Uterus (tissue), 4 donors: Measurements from ENCODE around the gene SYN1. TPM values are rescaled to one million over a fixed set of nuclear protein-coding genes. Genes with fewer than 3 reads are reported as not detected.

Source experiments
- DNase-seq, 2 donors: peaks; one replicate each; pipeline ENCODE4 v3.0.0-alpha.2; 2019 to 2020
- H3K27ac ChIP-seq, 2 donors: fragments of 200-600 bp; sonication (generic); 1 replicate in 1 of 2; 2 replicates in 1 of 2; pipeline ENCODE4 v1.5.1; 2016 to 2018
- H3K27me3 ChIP-seq, 2 donors: fragments of 200-600 bp; sonication (generic); one replicate each; pipeline ENCODE4 v1.5.1; 2018 to 2019; ENCODE audit warnings: control low read depth in 1 of 2
- H3K36me3 ChIP-seq, 2 donors: fragments of 200-600 bp; sonication (generic); one replicate each; pipeline ENCODE4 v1.5.1; 2019; ENCODE audit warnings: control low read depth in 1 of 2
- H3K4me1 ChIP-seq, 2 donors: fragments of 200-600 bp; sonication (generic); one replicate each; pipeline ENCODE4 v1.5.1; 2018 to 2019; ENCODE audit warnings: control low read depth in 1 of 2
- H3K4me3 ChIP-seq, 2 donors: fragments of 200-600 bp; sonication (generic); 1 replicate in 1 of 2; 2 replicates in 1 of 2; pipeline ENCODE4 v1.5.1; 2018 to 2019; ENCODE audit warnings: mild to moderate bottlenecking in 1 of 2
- H3K9me3 ChIP-seq, 2 donors: fragments of 200-600 bp; sonication (generic); one replicate each; pipeline ENCODE4 v1.5.1; 2019; ENCODE audit warnings: control low read depth in 1 of 2
- POLR2A ChIP-seq, 2 donors: fragments of 450-650 bp; IDR thresholded peaks; one replicate each; pipeline ENCODE4 v1.6.1; 2016; ENCODE audit warnings: antibody characterized with exemption in 2 of 2, mild to moderate bottlenecking in 1 of 2, moderate library complexity in 1 of 2
- intact Hi-C: fragments of 100-400 bp; cut with DNase I; formaldehyde crosslinking; loops from one replicate; pipeline ENCODE4 v1.15.1; 2023; ENCODE audit warnings: low total_unique reads
- total RNA-seq, 4 donors: library from RNA; depleted of rRNA in 3 of 4; stranded (reverse); fragments of >200 nt in 3 of 4; gene quantifications; one replicate each; pipeline versions ENCODE4 v1.1.0 to v1.2.4, GENCODE V29; 2014 to 2023
- TF ChIP-seq, protein P1 (sequence below), 4 experiments: fragments of 200-600 bp in 2 of 4; fragments of 450-650 bp in 2 of 4; sonication (generic) in 2 of 4; IDR thresholded peaks; one replicate each; pipeline ENCODE4 v1.5.1; 2016 to 2019; ENCODE audit warnings: antibody characterized with exemption in 4 of 4, mild to moderate bottlenecking in 2 of 4, moderate library complexity in 1 of 4
- donor health status: DM: yes; HTN: yes; CAD: no.

The SYN1 gene
- total RNA-seq, 4 donors from 2014 or later: 1.2 to 1.5 TPM; not detected in 2

DNA sequence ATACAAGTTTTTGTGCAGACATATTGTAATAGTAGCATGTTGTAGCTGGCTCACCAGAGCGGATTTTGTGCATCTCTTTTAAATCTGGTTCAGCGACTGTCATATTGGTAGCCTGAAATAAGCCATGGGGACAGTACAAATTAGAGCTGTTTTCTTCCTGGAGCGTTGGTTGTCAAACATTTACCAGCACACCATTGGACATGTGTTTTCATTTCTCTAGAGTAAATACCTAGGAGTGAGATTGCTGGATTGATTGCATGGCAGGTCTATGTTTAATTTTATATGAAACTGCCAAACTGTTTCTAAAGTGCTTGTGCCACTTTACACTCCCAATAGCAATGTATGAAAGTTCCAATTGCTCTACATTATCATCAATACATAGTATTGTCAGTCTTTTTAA is 61.2 kb downstream of the SYN1 start:
- H3K9me3 ChIP-seq: no peaks in the 10 kb centered on the region
- no peak for DNase-seq
- H3K27ac ChIP-seq: no peak overlapping the region
- intact Hi-C loops: no loop called here
- no peaks in the 10 kb centered on the region for H3K27me3 ChIP-seq
- no peaks in the 10 kb centered on the region for H3K36me3 ChIP-seq
- H3K4me3 ChIP-seq: no peak overlapping the region
- H3K4me1 ChIP-seq: no peaks in the 10 kb centered on the region
- TF ChIP-seq, protein P1, sequence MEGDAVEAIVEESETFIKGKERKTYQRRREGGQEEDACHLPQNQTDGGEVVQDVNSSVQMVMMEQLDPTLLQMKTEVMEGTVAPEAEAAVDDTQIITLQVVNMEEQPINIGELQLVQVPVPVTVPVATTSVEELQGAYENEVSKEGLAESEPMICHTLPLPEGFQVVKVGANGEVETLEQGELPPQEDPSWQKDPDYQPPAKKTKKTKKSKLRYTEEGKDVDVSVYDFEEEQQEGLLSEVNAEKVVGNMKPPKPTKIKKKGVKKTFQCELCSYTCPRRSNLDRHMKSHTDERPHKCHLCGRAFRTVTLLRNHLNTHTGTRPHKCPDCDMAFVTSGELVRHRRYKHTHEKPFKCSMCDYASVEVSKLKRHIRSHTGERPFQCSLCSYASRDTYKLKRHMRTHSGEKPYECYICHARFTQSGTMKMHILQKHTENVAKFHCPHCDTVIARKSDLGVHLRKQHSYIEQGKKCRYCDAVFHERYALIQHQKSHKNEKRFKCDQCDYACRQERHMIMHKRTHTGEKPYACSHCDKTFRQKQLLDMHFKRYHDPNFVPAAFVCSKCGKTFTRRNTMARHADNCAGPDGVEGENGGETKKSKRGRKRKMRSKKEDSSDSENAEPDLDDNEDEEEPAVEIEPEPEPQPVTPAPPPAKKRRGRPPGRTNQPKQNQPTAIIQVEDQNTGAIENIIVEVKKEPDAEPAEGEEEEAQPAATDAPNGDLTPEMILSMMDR (IDR thresholded peaks at IDR 0.05): no peak
- no peak for TF ChIP-seq POLR2A (IDR thresholded peaks at IDR 0.05)

DNA sequence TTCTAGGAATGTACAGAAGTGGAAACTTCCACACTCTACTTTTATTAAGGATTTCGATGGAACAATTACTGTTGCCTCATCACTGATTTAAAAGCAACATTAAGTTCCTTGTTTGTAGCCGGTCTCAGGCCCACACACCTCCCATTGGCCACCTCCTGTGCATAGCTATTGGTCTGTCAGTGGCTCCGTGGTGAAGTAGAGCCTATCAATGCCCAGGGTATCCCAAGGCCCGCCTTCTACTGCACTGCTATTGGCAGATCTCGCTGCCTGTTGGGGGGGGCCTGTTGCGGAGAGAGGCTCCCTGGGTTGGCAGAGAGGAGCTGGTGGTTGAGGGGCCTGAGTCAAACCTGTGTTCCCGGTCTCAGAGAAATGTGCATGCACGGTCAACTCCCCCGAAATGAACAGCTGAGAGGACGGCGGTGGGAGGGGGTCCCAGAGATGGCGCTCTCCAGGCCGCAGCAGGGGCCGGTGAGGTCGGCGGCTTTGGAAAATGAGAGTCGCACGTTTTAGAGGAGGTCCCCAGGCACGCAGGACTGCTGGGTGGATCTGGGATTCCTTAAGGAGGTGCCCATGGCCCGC is 63.5 kb downstream of the SYN1 start:
- H3K27me3 ChIP-seq: no peaks in the 10 kb centered on the region
- peak overlapping the region; percentile 88 to 92 for H3K27ac ChIP-seq
- H3K4me3 ChIP-seq: peak overlapping the region; percentile 41 to 42
- no peaks in the 10 kb centered on the region for H3K4me1 ChIP-seq
- intact Hi-C loops: no loop called here
- H3K9me3 ChIP-seq: no peaks in the 10 kb centered on the region
- peak; percentile 87 to 94 for DNase-seq
- TF ChIP-seq POLR2A (IDR thresholded peaks at IDR 0.05): peak; percentile 68 to 70
- TF ChIP-seq, protein P1 (IDR thresholded peaks at IDR 0.05): no peak
- H3K36me3 ChIP-seq: no peaks in the 10 kb centered on the region

DNA sequence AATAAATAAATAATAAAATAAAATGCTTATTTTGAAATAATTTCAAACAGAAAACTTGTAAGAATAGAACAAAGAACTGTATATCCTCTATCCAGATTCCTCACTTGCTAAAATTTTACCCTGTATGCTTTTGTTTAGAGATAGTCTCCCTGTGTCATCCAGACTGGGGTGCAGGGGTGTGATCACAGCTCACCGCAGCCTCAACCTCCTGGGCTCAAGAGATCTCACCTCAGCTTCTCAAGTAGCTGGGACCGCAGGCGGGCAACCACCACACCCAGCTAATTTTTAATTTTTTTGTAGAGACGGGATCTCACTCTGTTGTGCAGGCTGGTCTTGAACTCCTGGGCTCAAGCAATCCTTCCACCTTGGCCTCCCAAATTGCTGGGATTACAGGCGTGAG is 76.2 kb downstream of the SYN1 start:
- Histone ChIP-seq H3K27ac (no peak overlapping the region), H3K36me3 (no peaks in the 10 kb centered on the region)
- intact Hi-C loops: no loop called here

DNA sequence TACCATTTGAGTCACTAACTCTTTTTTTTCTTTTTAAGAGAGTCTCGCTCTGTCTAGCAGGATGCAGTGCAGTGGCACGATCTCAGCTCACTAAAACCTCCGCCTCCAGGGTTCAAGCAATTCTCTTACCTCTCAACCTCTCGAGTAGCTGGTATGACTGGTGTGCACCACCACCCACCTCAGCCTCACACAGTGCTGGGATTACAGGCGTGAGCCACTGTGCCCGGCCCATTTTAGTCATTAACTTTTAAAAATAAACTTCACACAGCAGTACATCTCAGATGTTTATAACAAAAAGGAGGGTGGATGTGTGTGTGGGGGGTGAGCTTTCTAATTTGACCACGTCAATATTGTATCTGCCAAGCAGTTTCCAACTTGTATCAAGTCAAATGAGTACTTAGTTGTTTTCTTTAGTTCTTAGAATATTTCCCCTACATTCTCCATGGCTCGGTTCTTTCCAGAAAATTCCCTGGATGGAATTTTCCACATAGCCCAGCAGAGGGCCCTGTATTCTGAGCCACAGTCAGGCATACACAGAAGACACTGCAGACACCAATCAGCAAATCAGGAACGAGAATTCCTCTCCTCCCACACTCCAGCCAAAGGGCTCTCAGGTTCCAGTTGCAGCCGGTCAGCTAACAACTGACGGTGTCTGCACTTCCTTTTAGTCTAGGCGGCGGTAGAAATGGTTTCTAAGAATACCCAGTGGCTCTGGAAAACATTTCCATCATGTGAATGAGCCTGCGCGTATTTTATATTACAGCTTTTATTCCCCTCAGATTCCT is 78.7 kb downstream of the SYN1 start:
- peak overlapping the region; percentile 71 to 90 for H3K27ac ChIP-seq
- intact Hi-C loops: no loop called here
- no peaks in the 10 kb centered on the region for H3K36me3 ChIP-seq
- DNase-seq: peak; percentile 73 to 86
- TF ChIP-seq, protein P1 (IDR thresholded peaks at IDR 0.05): peak; percentile 48 to 72 (median 60)
- TF ChIP-seq POLR2A (IDR thresholded peaks at IDR 0.05): peak; percentile 12 to 44
- H3K9me3 ChIP-seq: no peaks in the 10 kb centered on the region
- no peaks in the 10 kb centered on the region for H3K27me3 ChIP-seq
- no peak overlapping the region for H3K4me3 ChIP-seq
- H3K4me1 ChIP-seq: no peaks in the 10 kb centered on the region

More for the DNA sequence above, 76.2 kb downstream of the SYN1 start:
- Histone ChIP-seq H3K4me1 (no peaks in the 10 kb centered on the region), H3K27me3 (no peaks in the 10 kb centered on the region), H3K9me3 (no peaks in the 10 kb centered on the region), H3K4me3 (no peak overlapping the region)
- DNase-seq: no peak
- TF ChIP-seq, protein P1 (IDR thresholded peaks at IDR 0.05): no peak
- TF ChIP-seq POLR2A (IDR thresholded peaks at IDR 0.05): no peak

DNA sequence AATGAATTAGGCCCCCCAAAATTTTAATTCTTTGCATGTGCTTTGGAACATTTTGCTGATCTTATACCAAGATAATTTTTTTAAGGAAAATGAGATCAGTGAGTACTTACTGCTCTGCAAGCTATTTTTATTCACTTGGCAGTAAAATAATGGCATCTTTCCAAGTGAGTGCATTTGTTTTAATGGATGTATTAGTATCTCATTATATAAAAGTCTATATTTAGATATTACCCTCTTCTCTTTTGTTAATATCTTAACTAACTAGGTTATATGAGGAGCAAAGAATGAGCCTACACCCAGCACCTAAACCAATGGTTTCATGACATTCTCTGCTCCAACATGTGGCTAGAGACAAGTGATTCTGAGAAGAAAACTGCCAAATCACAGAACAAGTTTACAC is 79.8 kb downstream of the SYN1 start:
- H3K9me3 ChIP-seq: no peaks in the 10 kb centered on the region
- intact Hi-C loops: no loop called here
- no peaks in the 10 kb centered on the region for H3K27me3 ChIP-seq
- TF ChIP-seq POLR2A (IDR thresholded peaks at IDR 0.05): no peak
- TF ChIP-seq, protein P1 (IDR thresholded peaks at IDR 0.05): no peak
- H3K4me3 ChIP-seq: no peak overlapping the region
- peak overlapping the region; percentile 71 to 90 for H3K27ac ChIP-seq
- H3K4me1 ChIP-seq: no peaks in the 10 kb centered on the region
- no peak for DNase-seq
- no peaks in the 10 kb centered on the region for H3K36me3 ChIP-seq
